GM18502 (cell line): ENCODE results near the gene PHLDA1.
"Not testable (repeated sequence)": the region's sequence is repeated elsewhere in the genome, so short reads cannot be mapped to it uniquely, and the experiment has no call there.

Source experiments
- ATAC-seq: cut with Tn5 transposase; IDR thresholded peaks from one replicate; pipeline ENCODE4 v1.9.1; 2021; ENCODE audit warnings: mild to moderate bottlenecking; ENCODE audit not compliant: unreplicated experiment, poor library complexity

Gene PHLDA1

GRCh38 chr12:75991753-75992152 is 39.8 kb downstream of the PHLDA1 start:
- no peak for ATAC-seq

GRCh38 chr12:75990189-75990912 is 41.2 kb downstream of the PHLDA1 start:
- no peak for ATAC-seq

- not testable (repeated sequence) for ATAC-seq
Observed at GRCh38 chr12:75987709-75988108, 43.9 kb downstream of the PHLDA1 start.

GRCh38 chr12:75986001-75986746 is 45.4 kb downstream of the PHLDA1 start:
- no peak for ATAC-seq

GRCh38 chr12:75985566-75985965 is 46.0 kb downstream of the PHLDA1 start:
- no peak for ATAC-seq

GRCh38 chr12:75984577-75985182 is 46.9 kb downstream of the PHLDA1 start:
- ATAC-seq, result no peak

- ATAC-seq, result not testable (repeated sequence)
Observed at GRCh38 chr12:75983851-75984250, 47.7 kb downstream of the PHLDA1 start.

GRCh38 chr12:75982979-75983660 is 48.5 kb downstream of the PHLDA1 start:
- ATAC-seq, result no peak

GRCh38 chr12:75982169-75982564 is 49.4 kb downstream of the PHLDA1 start:
- ATAC-seq, result no peak

- peak; percentile 46 for ATAC-seq
Observed at GRCh38 chr12:75981247-75982168, 50.1 kb downstream of the PHLDA1 start.

GRCh38 chr12:75979181-75979580 is 52.4 kb downstream of the PHLDA1 start:
- no peak for ATAC-seq

- ATAC-seq, result no peak
Observed at GRCh38 chr12:75978677-75979076, 52.9 kb downstream of the PHLDA1 start.

- peak; percentile 97 for ATAC-seq
Observed at GRCh38 chr12:75977952-75978671, 53.5 kb downstream of the PHLDA1 start.

- peak; percentile 16 for ATAC-seq
Observed at GRCh38 chr12:75977590-75977951, 54.0 kb downstream of the PHLDA1 start.

GRCh38 chr12:75976913-75977312 is 54.7 kb downstream of the PHLDA1 start:
- ATAC-seq, result no peak

- ATAC-seq, result no peak
Observed at GRCh38 chr12:75976113-75976512, 55.5 kb downstream of the PHLDA1 start.

- no peak for ATAC-seq
Observed at GRCh38 chr12:75975702-75976101, 55.9 kb downstream of the PHLDA1 start.
